ENCODE data around the gene ADCY4.
A peak's percentile ranks its signal among the peaks of the same experiment; 100 is the strongest.

The ADCY4 gene

DNA sequence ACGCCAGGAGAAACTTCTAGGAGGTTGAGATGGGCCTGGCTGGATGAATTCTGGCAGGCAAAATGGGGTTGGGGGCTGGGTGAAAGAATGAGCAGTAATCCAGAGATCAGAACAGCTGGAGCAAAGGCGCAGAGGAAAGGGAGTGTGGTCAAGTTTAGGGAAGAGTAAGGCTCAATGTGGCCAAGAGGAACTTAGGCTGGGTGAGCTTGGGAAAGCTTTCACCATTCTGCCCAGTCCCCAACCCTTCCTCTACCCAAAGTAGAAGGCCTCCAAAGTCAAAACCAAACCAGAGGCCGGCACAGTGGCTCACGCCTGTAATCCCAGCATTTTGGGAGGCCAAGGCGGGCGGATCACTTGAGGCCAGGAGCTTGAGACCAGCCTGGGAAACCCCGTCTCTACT, 53.2 kb downstream of the ADCY4 start:
- H3K36me3 ChIP-seq (ENCODE audit: control insufficient read depth, insufficient read depth, low read length): no peaks in the 10 kb centered on the region
- 94 to 100% methylated on average over 5 of the region's 7 CpGs for WGBS, 2 experiments (ENCODE audit: insufficient coverage in 2 of 2)
- H3K4me1 ChIP-seq (ENCODE audit: control insufficient read depth, insufficient read depth, low read length, poor library complexity, severe bottlenecking): no peaks in the 10 kb centered on the region
- no peak overlapping the region for H3K4me3 ChIP-seq (ENCODE audit: extremely low read depth, insufficient read depth, low read length, poor library complexity, severe bottlenecking)
- H3K27ac ChIP-seq (ENCODE audit: low read depth, low read length, severe bottlenecking): no peak overlapping the region
- no peaks in the 10 kb centered on the region for H3K9me3 ChIP-seq (ENCODE audit: control insufficient read depth, low read length)

DNA sequence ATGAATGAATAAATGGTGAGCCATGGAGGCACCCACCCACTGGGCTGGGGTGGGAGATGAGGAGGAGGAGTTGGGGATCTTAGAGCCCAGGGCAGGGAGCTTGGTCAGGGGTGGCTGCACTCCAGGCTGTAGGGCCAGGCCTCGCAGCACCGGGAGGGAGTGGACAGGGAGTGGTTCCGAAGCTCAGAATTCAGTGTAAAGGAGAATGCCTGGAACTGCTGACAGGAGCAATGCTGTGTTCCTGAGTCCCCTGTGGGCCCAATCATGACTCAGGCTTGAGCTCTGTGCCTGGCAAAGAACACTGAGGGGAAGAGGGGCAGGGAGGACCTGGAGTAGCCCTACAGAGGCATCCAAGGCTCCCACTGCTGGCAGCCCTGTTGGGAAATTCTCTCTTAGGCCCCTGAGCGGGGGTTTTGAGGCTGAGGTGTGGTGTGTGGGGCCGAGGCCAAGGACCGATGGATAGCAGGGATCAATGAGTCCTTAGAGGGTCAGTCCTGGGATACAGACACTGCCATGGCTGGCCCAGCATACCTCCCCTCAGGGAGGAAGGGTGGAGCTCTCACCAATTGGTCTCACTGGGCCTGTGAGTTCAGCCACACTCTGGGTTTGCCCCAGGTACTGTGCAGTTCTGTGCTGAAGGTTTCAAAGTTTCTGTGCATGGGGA, 53.9 kb downstream of the ADCY4 start:
- Histone ChIP-seq H3K4me1 (ENCODE audit: control insufficient read depth, insufficient read depth, low read length, poor library complexity, severe bottlenecking) (no peaks in the 10 kb centered on the region), H3K36me3 (ENCODE audit: control insufficient read depth, insufficient read depth, low read length) (no peaks in the 10 kb centered on the region), H3K9me3 (ENCODE audit: control insufficient read depth, low read length) (no peaks in the 10 kb centered on the region), H3K27ac (ENCODE audit: low read depth, low read length, severe bottlenecking) (no peak overlapping the region), H3K4me3 (ENCODE audit: extremely low read depth, insufficient read depth, low read length, poor library complexity, severe bottlenecking) (no peak overlapping the region)
- WGBS, 2 experiments (ENCODE audit: insufficient coverage in 2 of 2): 90 to 95% methylated on average over 6 of the region's 6 CpGs

DNA sequence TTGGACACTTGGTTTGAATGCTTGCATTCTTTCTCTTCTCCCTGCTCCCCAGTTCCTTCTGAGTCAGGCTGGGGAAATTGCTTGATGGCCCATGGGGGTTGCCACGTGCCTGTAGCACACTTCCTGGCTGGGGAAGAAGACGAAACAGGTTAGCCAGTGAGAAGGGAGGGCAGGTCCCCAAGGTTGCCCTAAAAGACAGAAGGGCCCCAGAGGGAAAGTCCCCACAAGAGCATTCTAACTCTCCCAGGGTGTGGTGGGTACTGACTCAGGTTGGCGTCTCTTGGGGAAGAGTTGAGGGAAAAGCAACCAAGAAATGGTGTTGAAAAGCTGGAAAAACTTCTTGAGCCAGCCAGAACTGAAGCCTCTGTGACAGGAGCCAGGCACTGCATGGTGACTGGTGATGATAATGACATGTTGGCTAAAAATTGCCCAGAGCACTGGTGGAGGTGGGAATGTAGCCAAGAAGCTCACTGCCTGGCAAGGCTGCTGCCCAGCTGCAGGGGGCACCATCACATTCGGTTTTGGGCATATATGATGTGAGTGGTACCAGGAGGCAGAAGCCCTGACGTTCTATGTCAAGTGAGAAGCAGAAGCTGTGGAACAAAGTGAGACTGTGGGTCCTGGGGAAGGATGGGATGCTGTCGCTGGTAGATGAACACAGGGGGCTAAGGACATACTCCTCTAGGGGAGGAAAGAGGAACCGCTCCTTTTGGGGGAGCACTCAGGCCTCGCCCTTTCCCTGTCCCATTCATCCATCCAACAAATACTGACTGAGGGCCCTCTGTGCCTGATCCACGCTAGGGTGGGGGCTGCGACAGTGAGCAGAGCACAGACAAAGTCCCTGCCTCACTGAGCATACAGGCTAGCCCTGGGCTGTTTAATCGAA, 55.3 kb downstream of the ADCY4 start:
- H3K4me1 ChIP-seq (ENCODE audit: control insufficient read depth, insufficient read depth, low read length, poor library complexity, severe bottlenecking): no peaks in the 10 kb centered on the region
- H3K4me3 ChIP-seq (ENCODE audit: extremely low read depth, insufficient read depth, low read length, poor library complexity, severe bottlenecking): no peak overlapping the region
- no peaks in the 10 kb centered on the region for H3K36me3 ChIP-seq (ENCODE audit: control insufficient read depth, insufficient read depth, low read length)
- WGBS, 2 experiments (ENCODE audit: insufficient coverage in 2 of 2): 89 to 93% methylated on average over 6 to 9 of the region's 11 CpGs
- no peaks in the 10 kb centered on the region for H3K9me3 ChIP-seq (ENCODE audit: control insufficient read depth, low read length)
- H3K27ac ChIP-seq (ENCODE audit: low read depth, low read length, severe bottlenecking): no peak overlapping the region

DNA sequence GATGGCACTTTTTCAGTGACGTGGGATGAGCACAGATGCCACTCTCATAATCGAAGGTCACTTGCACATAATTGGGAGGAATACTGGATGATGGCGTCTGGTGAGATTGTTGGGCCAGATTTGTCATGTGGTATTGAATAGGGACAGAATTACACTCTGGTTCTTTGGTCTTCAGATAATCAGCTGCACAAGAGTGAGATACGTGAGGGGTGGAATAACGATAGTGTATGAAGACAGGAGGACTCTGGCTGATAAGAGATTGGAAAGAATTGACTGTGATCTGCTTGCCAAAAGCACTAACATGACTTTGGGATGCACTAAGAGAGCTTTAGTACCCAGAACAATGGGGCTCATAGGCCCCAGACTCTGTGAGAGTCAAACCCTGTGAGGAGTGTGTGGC, 56.4 kb downstream of the ADCY4 start:
- no peaks in the 10 kb centered on the region for H3K9me3 ChIP-seq (ENCODE audit: control insufficient read depth, low read length)
- no peaks in the 10 kb centered on the region for H3K4me1 ChIP-seq (ENCODE audit: control insufficient read depth, insufficient read depth, low read length, poor library complexity, severe bottlenecking)
- WGBS, 2 experiments (ENCODE audit: insufficient coverage in 2 of 2): 93 to 98% methylated on average over 5 of the region's 5 CpGs
- no peak overlapping the region for H3K4me3 ChIP-seq (ENCODE audit: extremely low read depth, insufficient read depth, low read length, poor library complexity, severe bottlenecking)
- H3K36me3 ChIP-seq (ENCODE audit: control insufficient read depth, insufficient read depth, low read length): no peaks in the 10 kb centered on the region
- H3K27ac ChIP-seq (ENCODE audit: low read depth, low read length, severe bottlenecking): no peak overlapping the region

DNA sequence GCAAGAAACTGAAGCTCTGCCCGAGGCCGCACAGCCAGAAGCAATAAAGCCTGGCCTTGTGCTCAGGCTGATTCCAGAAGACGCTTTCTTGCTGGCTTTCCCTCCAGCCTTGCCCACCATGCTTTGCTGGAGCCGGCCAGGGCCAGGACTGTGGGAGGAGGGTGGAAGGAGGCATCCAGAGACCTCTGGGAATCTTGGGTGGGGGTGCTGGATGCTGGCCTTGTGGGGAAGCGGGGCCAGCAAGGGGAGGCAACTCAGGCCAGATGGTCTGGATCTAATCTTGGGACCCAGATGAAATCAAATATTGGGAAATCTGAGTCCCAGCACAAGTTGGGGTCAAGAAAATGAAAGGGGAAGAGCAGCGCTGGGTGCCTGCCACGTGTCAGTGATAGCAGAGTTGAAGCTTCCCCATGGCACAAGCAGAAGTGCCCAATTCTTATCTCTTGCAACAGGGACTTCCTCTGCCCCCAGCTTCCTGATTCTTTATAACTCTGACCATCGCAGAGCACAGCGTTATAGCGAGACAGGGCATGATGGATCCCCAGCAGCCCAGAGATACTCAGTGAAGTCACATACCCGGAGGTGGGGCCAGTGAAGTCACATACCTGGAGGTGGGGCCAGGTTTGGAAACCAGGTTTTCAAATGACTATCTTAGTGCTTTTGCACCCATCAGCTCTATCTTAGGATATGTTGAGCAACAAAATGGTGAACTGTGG, 57.1 kb downstream of the ADCY4 start:
- 93 to 96% methylated on average over 9 to 10 of the region's 11 CpGs for WGBS, 2 experiments (ENCODE audit: insufficient coverage in 2 of 2)
- H3K4me1 ChIP-seq (ENCODE audit: control insufficient read depth, insufficient read depth, low read length, poor library complexity, severe bottlenecking): no peaks in the 10 kb centered on the region
- H3K9me3 ChIP-seq (ENCODE audit: control insufficient read depth, low read length): no peaks in the 10 kb centered on the region
- H3K27ac ChIP-seq (ENCODE audit: low read depth, low read length, severe bottlenecking): no peak overlapping the region
- no peak overlapping the region for H3K4me3 ChIP-seq (ENCODE audit: extremely low read depth, insufficient read depth, low read length, poor library complexity, severe bottlenecking)
- H3K36me3 ChIP-seq (ENCODE audit: control insufficient read depth, insufficient read depth, low read length): no peaks in the 10 kb centered on the region

DNA sequence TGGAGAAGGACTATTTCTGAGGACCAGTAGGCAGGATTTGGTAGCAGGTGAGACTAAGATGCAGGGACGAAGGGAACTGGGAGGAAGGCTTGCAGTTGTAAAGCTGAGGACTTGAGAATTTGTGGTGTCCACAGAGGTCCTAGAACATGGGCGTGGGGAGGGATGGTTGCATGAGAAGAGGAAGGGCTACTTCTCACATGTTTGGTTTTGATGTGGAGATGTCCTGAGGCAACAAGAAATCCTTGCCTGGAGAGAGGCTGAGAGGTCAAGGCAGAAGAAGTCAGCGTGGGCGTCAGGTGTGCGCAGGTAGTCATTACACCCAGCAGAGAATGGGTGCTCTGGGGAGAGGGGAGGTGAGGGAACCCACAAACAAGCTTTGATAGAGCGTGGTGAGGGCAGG, 57.8 kb downstream of the ADCY4 start:
- WGBS, 2 experiments (ENCODE audit: insufficient coverage in 2 of 2): 95 to 97% methylated on average over 6 of the region's 6 CpGs
- Histone ChIP-seq H3K4me3 (ENCODE audit: extremely low read depth, insufficient read depth, low read length, poor library complexity, severe bottlenecking) (no peak overlapping the region), H3K9me3 (ENCODE audit: control insufficient read depth, low read length) (no peaks in the 10 kb centered on the region), H3K4me1 (ENCODE audit: control insufficient read depth, insufficient read depth, low read length, poor library complexity, severe bottlenecking) (no peaks in the 10 kb centered on the region), H3K27ac (ENCODE audit: low read depth, low read length, severe bottlenecking) (no peak overlapping the region), H3K36me3 (ENCODE audit: control insufficient read depth, insufficient read depth, low read length) (no peaks in the 10 kb centered on the region)

DNA sequence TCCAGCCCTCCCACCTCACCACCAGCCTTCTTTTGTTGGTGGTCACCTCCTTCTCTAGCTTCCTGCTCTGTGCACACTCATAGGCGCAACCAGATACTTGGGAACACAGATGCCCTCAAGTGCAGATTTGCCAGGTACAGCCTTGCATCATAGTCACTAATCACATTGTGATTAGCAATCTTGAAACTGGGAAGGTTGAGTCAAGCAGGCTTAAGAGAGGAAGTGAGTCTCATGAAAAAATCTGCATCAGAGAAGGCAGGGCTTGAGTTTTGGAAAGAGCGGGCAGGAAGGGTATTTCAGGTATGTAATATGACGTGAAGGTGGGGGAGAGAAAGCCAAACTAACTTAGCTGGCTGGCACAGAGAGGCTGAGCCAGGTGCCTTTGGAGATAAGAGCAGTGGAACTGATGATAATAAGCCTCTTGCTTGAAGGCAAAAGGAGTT, 60.7 kb downstream of the ADCY4 start:
- 94% methylated on average over 3 of the region's 3 CpGs for WGBS, 2 experiments (ENCODE audit: insufficient coverage in 2 of 2)
- Histone ChIP-seq H3K4me3 (ENCODE audit: extremely low read depth, insufficient read depth, low read length, poor library complexity, severe bottlenecking) (no peak overlapping the region), H3K27ac (ENCODE audit: low read depth, low read length, severe bottlenecking) (no peak overlapping the region), H3K9me3 (ENCODE audit: control insufficient read depth, low read length) (no peaks in the 10 kb centered on the region), H3K36me3 (ENCODE audit: control insufficient read depth, insufficient read depth, low read length) (peaks cover 2% of the 10 kb centered on the region), H3K4me1 (ENCODE audit: control insufficient read depth, insufficient read depth, low read length, poor library complexity, severe bottlenecking) (no peaks in the 10 kb centered on the region)

DNA sequence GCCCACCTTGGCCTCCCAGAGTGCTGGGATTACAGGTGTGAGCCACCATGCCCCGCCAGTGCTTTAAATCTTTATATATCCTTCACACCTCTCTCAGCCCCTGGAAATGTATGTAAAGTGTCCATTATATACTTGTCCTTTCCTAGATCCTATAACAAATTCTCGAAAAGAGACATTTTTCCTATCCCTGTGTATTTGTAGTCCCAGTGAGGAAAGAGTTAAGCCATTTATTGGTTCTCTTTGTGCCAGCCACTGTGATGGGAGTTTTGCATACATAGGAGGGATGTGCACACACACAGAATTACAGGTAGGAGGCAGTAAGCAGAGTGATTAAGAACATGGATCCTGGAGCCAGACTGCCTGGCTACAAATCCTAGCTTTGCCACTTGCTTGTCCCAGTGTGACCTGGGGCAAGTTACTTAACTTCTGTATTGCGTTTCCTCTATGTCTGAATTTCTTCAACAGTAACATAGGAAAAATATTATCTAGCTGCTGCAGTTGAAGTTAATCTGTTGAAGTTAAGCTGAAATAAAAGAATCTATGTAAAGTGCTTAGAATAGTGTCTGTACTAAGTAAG, 61.4 kb downstream of the ADCY4 start:
- no CpG with 5 or more reads among the region's 3 CpGs for WGBS, 2 experiments (ENCODE audit: insufficient coverage in 2 of 2)
- Histone ChIP-seq H3K4me1 (ENCODE audit: control insufficient read depth, insufficient read depth, low read length, poor library complexity, severe bottlenecking) (no peaks in the 10 kb centered on the region), H3K9me3 (ENCODE audit: control insufficient read depth, low read length) (no peaks in the 10 kb centered on the region), H3K36me3 (ENCODE audit: control insufficient read depth, insufficient read depth, low read length) (peaks cover 8% of the 10 kb centered on the region), H3K27ac (ENCODE audit: low read depth, low read length, severe bottlenecking) (no peak overlapping the region), H3K4me3 (ENCODE audit: extremely low read depth, insufficient read depth, low read length, poor library complexity, severe bottlenecking) (no peak overlapping the region)

DNA sequence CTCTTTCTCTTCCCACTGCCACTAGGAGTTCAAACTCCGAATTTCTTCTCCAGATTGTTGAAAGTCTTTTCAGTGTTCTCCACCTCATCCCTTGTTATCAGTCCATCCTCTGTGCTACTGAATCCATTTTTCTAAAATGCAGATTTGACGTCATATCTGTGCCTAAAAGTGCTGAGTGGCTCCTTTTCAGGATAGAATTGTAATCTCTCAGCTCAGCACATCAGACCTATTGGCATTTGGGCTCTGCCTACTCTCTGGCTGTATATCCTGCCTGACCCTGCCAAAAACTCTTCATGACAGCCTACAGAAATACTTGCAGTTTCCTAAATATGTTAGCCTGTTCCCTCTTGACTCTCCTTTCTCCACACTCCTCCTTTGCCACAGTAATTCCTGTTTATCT, 62.4 kb downstream of the ADCY4 start:
- Histone ChIP-seq H3K27ac (ENCODE audit: low read depth, low read length, severe bottlenecking) (no peak overlapping the region), H3K4me3 (ENCODE audit: extremely low read depth, insufficient read depth, low read length, poor library complexity, severe bottlenecking) (no peak overlapping the region), H3K9me3 (ENCODE audit: control insufficient read depth, low read length) (no peaks in the 10 kb centered on the region), H3K4me1 (ENCODE audit: control insufficient read depth, insufficient read depth, low read length, poor library complexity, severe bottlenecking) (no peaks in the 10 kb centered on the region), H3K36me3 (ENCODE audit: control insufficient read depth, insufficient read depth, low read length) (peaks cover 8% of the 10 kb centered on the region)
- 89 to 91% methylated on average over 2 of the region's 2 CpGs for WGBS, 2 experiments (ENCODE audit: insufficient coverage in 2 of 2)

DNA sequence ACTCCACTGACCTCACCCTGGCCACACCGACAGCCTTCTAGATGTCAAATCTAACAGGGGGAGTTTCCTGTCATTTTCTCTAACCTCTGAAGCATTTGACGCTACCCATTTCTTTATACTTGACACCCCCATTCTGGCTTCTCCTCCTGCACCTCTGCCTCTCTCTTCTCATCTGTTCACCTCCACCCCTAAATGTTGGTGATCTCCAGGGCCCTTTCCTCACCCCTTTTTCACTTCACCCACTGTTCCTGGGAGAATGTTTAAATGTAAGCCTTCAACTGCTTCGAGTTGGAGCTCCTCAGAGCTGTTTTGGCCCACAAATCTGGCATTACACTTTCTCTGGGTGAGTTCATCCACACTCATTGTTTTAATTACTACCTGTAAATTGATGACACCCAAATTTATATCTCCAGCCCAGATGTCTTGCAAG, 63.0 kb downstream of the ADCY4 start:
- H3K4me3 ChIP-seq (ENCODE audit: extremely low read depth, insufficient read depth, low read length, poor library complexity, severe bottlenecking): peak overlapping the region; percentile 86
- H3K36me3 ChIP-seq (ENCODE audit: control insufficient read depth, insufficient read depth, low read length): peaks cover 8% of the 10 kb centered on the region
- no peaks in the 10 kb centered on the region for H3K9me3 ChIP-seq (ENCODE audit: control insufficient read depth, low read length)
- 19% methylated on average over 2 to 3 of the region's 3 CpGs for WGBS, 2 experiments (ENCODE audit: insufficient coverage in 2 of 2)
- no peaks in the 10 kb centered on the region for H3K4me1 ChIP-seq (ENCODE audit: control insufficient read depth, insufficient read depth, low read length, poor library complexity, severe bottlenecking)
- no peak overlapping the region for H3K27ac ChIP-seq (ENCODE audit: low read depth, low read length, severe bottlenecking)

Data from mesodermal cell (in vitro differentiated cells).